ENCODE data around the gene RBBP6. TPM values are rescaled to one million over a fixed set of nuclear protein-coding genes. Genes with fewer than 3 reads are reported as not detected.
A peak's percentile ranks its signal among the peaks of the same experiment; 100 is the strongest.

Gene RBBP6
- total and polyA plus RNA-seq, 9 of the 15 experiments (the other 6 are each of a cell fraction or from before 2014, with no cell fraction given), result 19.2 to 76.6 (median 42.7) TPM

- TF ChIP-seq GATAD2B (IDR thresholded peaks at IDR 0.05; ENCODE audit: borderline replicate concordance) (no peak), CHD2 (IDR thresholded peaks at IDR 0.05; ENCODE audit: low read depth, low read length) (peak; percentile 26; the same call in 1 of the 2 replicates), SREBF2 (CRISPR knock-in tag; IDR thresholded peaks at IDR 0.05) (no peak), RBM17 (IDR thresholded peaks at IDR 0.05; ENCODE audit: borderline replicate concordance, low read depth, low read length) (no peak), PTBP1 (IDR thresholded peaks at IDR 0.05; ENCODE audit: low read depth, low read length) (no peak), C11orf30 (IDR thresholded peaks at IDR 0.05; ENCODE audit: low read depth) (no peak), CTCF (IDR thresholded peaks at IDR 0.05 in 2 of 3, conservative IDR thresholded peaks at IDR 0.05 in 1 of 3; ENCODE audit: insufficient read depth in 2 of 3, low read depth in 1 of 3, low read length in 3 of 3) (0 out of 6 replicates have a peak, but pooled peaks of 2 of the 3 experiments have one; percentile 16 to 28), TCF3 (CRISPR knock-in tag; IDR thresholded peaks at IDR 0.05) (peak; percentile 64), ETV6 (IDR thresholded peaks at IDR 0.05; ENCODE audit: borderline replicate concordance in 1 of 2, low read depth in 2 of 2, low read length in 1 of 2) (no peak), ETV6 (CRISPR knock-in tag; IDR thresholded peaks at IDR 0.05; ENCODE audit: borderline replicate concordance) (no peak), EP300 (IDR thresholded peaks at IDR 0.05; ENCODE audit: low read length) (0 out of 2 replicates have a peak, but pooled peaks have one; percentile 9), PCBP1 (IDR thresholded peaks at IDR 0.05; ENCODE audit: low read depth, low read length, poor library complexity, severe bottlenecking) (no peak), RFX5 (IDR thresholded peaks at IDR 0.05; ENCODE audit: low read depth, low read length) (no peak), SAP30 (IDR thresholded peaks at IDR 0.05; ENCODE audit: borderline replicate concordance, insufficient read depth, low read depth, low read length, poor library complexity, severe bottlenecking) (peak; percentile 83), RCOR1 (IDR thresholded peaks at IDR 0.05; ENCODE audit: borderline replicate concordance in 1 of 2, low read depth in 2 of 2, low read length in 2 of 2) (peak; percentile 46 to 92; a peak in 3 of 4 replicates), BCL6 (CRISPR knock-in tag; IDR thresholded peaks at IDR 0.05) (no peak)
- TF ChIP-seq, protein P1, sequence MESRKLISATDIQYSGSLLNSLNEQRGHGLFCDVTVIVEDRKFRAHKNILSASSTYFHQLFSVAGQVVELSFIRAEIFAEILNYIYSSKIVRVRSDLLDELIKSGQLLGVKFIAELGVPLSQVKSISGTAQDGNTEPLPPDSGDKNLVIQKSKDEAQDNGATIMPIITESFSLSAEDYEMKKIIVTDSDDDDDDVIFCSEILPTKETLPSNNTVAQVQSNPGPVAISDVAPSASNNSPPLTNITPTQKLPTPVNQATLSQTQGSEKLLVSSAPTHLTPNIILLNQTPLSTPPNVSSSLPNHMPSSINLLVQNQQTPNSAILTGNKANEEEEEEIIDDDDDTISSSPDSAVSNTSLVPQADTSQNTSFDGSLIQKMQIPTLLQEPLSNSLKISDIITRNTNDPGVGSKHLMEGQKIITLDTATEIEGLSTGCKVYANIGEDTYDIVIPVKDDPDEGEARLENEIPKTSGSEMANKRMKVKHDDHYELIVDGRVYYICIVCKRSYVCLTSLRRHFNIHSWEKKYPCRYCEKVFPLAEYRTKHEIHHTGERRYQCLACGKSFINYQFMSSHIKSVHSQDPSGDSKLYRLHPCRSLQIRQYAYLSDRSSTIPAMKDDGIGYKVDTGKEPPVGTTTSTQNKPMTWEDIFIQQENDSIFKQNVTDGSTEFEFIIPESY (CRISPR knock-in tag; IDR thresholded peaks at IDR 0.05), result no peak
- TF ChIP-seq, protein P2, sequence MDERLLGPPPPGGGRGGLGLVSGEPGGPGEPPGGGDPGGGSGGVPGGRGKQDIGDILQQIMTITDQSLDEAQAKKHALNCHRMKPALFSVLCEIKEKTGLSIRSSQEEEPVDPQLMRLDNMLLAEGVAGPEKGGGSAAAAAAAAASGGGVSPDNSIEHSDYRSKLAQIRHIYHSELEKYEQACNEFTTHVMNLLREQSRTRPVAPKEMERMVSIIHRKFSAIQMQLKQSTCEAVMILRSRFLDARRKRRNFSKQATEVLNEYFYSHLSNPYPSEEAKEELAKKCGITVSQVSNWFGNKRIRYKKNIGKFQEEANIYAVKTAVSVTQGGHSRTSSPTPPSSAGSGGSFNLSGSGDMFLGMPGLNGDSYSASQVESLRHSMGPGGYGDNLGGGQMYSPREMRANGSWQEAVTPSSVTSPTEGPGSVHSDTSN (CRISPR knock-in tag; IDR thresholded peaks at IDR 0.05; ENCODE audit: low read depth), result no peak
- TF ChIP-seq, protein P2 (tag; conservative IDR thresholded peaks at IDR 0.05; ENCODE audit: low read depth), result peak; percentile 59; the same call in 1 of the 2 replicates
- TF ChIP-seq, protein P3, sequence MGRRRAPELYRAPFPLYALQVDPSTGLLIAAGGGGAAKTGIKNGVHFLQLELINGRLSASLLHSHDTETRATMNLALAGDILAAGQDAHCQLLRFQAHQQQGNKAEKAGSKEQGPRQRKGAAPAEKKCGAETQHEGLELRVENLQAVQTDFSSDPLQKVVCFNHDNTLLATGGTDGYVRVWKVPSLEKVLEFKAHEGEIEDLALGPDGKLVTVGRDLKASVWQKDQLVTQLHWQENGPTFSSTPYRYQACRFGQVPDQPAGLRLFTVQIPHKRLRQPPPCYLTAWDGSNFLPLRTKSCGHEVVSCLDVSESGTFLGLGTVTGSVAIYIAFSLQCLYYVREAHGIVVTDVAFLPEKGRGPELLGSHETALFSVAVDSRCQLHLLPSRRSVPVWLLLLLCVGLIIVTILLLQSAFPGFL (CRISPR knock-in tag; IDR thresholded peaks at IDR 0.05), result no peak
These were observed 541 bp upstream of the RBBP6 start (continued) for GRCh38 chr16:24538756-24539294.
